ENCODE results near the gene RNPEPL1.

The RNPEPL1 gene

DNA sequence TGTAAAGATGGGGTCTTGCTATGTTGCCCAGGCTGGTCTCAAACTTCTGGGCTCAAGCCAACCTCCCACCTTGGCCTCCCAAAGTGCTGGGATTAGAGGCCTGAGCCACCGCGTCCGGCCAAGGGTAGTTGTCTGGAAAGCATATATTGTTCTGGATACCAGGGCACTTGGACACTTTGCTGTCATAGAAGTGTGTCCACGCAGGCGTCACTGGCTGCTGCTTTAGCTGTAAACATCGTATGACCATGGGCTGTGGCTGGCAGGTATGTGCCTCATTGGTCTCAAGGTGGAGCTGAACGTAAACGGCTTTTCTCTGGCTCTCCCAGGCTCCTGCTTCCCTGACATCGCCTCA, 53.8 kb downstream of the RNPEPL1 start:
- no peak overlapping the region for H3K27ac ChIP-seq (ENCODE audit: extremely low read depth, low read depth, low read length)
- H3K4me3 ChIP-seq (ENCODE audit: low read depth, low read length), result no peak overlapping the region
- POLR2A ChIA-PET, result no interaction called here
- CTCF ChIA-PET, result interaction anchor here (0.9 kb wide), 1 partner anchor 69 kb away, joined by 7 read pairs; no protein-coding TSS in a partner anchor
- TF ChIP-seq, protein P1, sequence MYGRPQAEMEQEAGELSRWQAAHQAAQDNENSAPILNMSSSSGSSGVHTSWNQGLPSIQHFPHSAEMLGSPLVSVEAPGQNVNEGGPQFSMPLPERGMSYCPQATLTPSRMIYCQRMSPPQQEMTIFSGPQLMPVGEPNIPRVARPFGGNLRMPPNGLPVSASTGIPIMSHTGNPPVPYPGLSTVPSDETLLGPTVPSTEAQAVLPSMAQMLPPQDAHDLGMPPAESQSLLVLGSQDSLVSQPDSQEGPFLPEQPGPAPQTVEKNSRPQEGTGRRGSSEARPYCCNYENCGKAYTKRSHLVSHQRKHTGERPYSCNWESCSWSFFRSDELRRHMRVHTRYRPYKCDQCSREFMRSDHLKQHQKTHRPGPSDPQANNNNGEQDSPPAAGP (tag by site-specific recombination; IDR thresholded peaks at IDR 0.05), result no peak
- TF ChIP-seq TRIM28 (IDR thresholded peaks at IDR 0.05; ENCODE audit: borderline replicate concordance, low read length) (no peak), ZNF585B (tag by site-specific recombination; IDR thresholded peaks at IDR 0.05) (no peak), ZNF660 (tag by site-specific recombination; IDR thresholded peaks at IDR 0.05) (no peak), ZNF426 (tag by site-specific recombination; IDR thresholded peaks at IDR 0.05) (no peak), SP3 (tag by site-specific recombination; IDR thresholded peaks at IDR 0.05) (no peak), ZNF274 (IDR thresholded peaks at IDR 0.05; ENCODE audit: low read length) (no peak), ZNF274 (tag by site-specific recombination; IDR thresholded peaks at IDR 0.05; ENCODE audit: borderline replicate concordance) (no peak), ZFP37 (tag by site-specific recombination; IDR thresholded peaks at IDR 0.05) (no peak), ZNF529 (tag by site-specific recombination; IDR thresholded peaks at IDR 0.05; ENCODE audit: insufficient replicate concordance) (no peak), MZF1 (tag by site-specific recombination; IDR thresholded peaks at IDR 0.05; ENCODE audit: borderline replicate concordance) (no peak), ZNF610 (tag by site-specific recombination; IDR thresholded peaks at IDR 0.05; ENCODE audit: borderline replicate concordance) (no peak), ZNF837 (tag by site-specific recombination; IDR thresholded peaks at IDR 0.05) (no peak), ZNF391 (tag by site-specific recombination; IDR thresholded peaks at IDR 0.05; ENCODE audit: borderline replicate concordance, low read depth) (no peak), EGR2 (tag by site-specific recombination; IDR thresholded peaks at IDR 0.05; ENCODE audit: low read depth) (no peak)
- TF ChIP-seq, protein P2, sequence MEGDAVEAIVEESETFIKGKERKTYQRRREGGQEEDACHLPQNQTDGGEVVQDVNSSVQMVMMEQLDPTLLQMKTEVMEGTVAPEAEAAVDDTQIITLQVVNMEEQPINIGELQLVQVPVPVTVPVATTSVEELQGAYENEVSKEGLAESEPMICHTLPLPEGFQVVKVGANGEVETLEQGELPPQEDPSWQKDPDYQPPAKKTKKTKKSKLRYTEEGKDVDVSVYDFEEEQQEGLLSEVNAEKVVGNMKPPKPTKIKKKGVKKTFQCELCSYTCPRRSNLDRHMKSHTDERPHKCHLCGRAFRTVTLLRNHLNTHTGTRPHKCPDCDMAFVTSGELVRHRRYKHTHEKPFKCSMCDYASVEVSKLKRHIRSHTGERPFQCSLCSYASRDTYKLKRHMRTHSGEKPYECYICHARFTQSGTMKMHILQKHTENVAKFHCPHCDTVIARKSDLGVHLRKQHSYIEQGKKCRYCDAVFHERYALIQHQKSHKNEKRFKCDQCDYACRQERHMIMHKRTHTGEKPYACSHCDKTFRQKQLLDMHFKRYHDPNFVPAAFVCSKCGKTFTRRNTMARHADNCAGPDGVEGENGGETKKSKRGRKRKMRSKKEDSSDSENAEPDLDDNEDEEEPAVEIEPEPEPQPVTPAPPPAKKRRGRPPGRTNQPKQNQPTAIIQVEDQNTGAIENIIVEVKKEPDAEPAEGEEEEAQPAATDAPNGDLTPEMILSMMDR (tag by site-specific recombination; IDR thresholded peaks at IDR 0.05), result no peak
- TF ChIP-seq, protein P3, sequence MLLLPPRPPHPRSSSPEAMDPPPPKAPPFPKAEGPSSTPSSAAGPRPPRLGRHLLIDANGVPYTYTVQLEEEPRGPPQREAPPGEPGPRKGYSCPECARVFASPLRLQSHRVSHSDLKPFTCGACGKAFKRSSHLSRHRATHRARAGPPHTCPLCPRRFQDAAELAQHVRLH (tag by site-specific recombination; IDR thresholded peaks at IDR 0.05), result no peak
- TF ChIP-seq, protein P4, sequence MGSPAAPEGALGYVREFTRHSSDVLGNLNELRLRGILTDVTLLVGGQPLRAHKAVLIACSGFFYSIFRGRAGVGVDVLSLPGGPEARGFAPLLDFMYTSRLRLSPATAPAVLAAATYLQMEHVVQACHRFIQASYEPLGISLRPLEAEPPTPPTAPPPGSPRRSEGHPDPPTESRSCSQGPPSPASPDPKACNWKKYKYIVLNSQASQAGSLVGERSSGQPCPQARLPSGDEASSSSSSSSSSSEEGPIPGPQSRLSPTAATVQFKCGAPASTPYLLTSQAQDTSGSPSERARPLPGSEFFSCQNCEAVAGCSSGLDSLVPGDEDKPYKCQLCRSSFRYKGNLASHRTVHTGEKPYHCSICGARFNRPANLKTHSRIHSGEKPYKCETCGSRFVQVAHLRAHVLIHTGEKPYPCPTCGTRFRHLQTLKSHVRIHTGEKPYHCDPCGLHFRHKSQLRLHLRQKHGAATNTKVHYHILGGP (tag by site-specific recombination; IDR thresholded peaks at IDR 0.05), result no peak
- no peaks in the 10 kb centered on the region for H3K4me1 ChIP-seq (ENCODE audit: control insufficient read depth, insufficient read depth, low read length)
- no peaks in the 10 kb centered on the region for H3K36me3 ChIP-seq (ENCODE audit: control insufficient read depth in 2 of 2, insufficient read depth in 1 of 2, low read length in 2 of 2)
- H3K9me3 ChIP-seq (ENCODE audit: control insufficient read depth, insufficient read depth, low read depth, low read length), result no peaks in the 10 kb centered on the region

DNA sequence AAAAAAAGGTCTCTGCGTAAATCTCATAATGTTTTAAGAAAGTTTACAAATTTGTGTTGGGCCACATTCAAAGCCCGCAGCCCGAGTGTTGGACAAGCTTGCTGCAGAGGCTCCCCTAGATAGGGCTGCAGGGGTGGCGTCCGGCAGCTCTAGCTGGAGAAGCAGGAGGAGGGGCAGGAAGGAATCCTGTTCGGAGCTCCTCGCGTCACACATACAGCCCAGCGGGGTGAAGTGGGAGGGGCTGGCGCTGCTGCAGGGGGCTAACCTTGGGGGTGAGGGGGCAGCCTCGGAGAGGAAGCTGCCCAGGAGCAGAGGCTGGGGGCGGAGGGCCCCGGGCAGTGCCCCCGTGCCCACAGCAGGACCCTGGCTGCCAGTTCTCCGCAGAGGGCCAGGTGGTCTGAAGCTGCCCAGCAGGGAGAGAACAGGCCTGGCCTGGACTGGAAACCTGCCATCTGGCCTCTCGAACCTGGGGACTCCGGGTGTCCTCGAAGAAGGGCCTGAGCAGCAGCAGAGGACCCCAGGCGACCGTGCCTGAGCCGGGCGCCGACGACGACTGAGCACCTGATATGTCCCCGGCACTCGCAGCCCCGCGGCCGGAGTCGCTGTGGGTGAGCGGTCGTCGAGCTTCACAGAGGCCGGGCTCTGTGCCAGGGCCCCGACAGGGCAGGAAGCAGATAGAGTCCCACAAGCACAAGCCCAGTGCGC, 54.4 kb downstream of the RNPEPL1 start:
- no peak overlapping the region for H3K27ac ChIP-seq (ENCODE audit: extremely low read depth, low read depth, low read length)
- no peaks in the 10 kb centered on the region for H3K9me3 ChIP-seq (ENCODE audit: control insufficient read depth, insufficient read depth, low read depth, low read length)
- ChIA-PET CTCF (interaction anchor here (0.9 to 1.4 kb wide), 2 partner anchors 18 to 70 kb away, joined by 3 to 7 read pairs; no protein-coding TSS in a partner anchor), POLR2A (no interaction called here)
- no peaks in the 10 kb centered on the region for H3K4me1 ChIP-seq (ENCODE audit: control insufficient read depth, insufficient read depth, low read length)
- H3K36me3 ChIP-seq (ENCODE audit: control insufficient read depth in 2 of 2, insufficient read depth in 1 of 2, low read length in 2 of 2), result no peaks in the 10 kb centered on the region
- no peak overlapping the region for H3K4me3 ChIP-seq (ENCODE audit: low read depth, low read length)
- TF ChIP-seq ZIC2 (tag by site-specific recombination; IDR thresholded peaks at IDR 0.05) (peak; percentile 30; the same call in 1 of the 2 replicates), ZNF24 (tag by site-specific recombination; IDR thresholded peaks at IDR 0.05) (no peak)
